GM12873 (cell line): ENCODE measurements around the gene TXNDC11.

Experiments
- TF ChIP-seq, protein P1 (sequence below): IDR thresholded peaks from 2 replicates; pipeline ENCODE4 v1.5.1; 2012; ENCODE audit warnings: low read depth, mild to moderate bottlenecking, moderate library complexity, low read length, control low read depth; ENCODE audit not compliant: insufficient read depth; ENCODE audit errors: missing control alignments

The TXNDC11 gene

DNA sequence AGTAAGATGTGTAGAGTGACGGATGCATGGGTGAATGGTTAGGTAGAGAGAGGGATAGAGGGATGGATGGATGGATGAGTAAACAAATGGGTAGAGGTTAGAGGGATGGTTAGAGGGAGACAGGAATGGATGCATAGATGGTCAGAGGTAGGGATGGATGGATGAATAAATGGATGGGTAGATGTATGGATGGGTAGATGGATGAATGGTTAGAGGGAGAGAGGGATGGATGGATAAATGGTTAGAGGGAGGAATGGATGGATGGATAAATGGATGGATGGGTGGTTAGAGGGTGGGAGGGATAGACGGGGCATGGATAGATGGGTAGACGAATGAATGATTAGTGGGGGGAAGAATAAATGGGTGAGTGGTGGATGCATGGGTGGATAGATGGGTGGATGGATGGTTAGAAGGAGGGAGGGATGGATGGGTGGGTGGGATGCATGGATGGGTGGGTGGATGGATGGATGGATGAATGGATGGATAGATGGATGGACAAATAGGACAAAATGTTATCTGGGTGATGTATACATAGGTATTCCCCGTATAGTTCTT is 103.6 kb downstream of the TXNDC11 start:
- TF ChIP-seq, protein P1, sequence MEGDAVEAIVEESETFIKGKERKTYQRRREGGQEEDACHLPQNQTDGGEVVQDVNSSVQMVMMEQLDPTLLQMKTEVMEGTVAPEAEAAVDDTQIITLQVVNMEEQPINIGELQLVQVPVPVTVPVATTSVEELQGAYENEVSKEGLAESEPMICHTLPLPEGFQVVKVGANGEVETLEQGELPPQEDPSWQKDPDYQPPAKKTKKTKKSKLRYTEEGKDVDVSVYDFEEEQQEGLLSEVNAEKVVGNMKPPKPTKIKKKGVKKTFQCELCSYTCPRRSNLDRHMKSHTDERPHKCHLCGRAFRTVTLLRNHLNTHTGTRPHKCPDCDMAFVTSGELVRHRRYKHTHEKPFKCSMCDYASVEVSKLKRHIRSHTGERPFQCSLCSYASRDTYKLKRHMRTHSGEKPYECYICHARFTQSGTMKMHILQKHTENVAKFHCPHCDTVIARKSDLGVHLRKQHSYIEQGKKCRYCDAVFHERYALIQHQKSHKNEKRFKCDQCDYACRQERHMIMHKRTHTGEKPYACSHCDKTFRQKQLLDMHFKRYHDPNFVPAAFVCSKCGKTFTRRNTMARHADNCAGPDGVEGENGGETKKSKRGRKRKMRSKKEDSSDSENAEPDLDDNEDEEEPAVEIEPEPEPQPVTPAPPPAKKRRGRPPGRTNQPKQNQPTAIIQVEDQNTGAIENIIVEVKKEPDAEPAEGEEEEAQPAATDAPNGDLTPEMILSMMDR, result no peak

DNA sequence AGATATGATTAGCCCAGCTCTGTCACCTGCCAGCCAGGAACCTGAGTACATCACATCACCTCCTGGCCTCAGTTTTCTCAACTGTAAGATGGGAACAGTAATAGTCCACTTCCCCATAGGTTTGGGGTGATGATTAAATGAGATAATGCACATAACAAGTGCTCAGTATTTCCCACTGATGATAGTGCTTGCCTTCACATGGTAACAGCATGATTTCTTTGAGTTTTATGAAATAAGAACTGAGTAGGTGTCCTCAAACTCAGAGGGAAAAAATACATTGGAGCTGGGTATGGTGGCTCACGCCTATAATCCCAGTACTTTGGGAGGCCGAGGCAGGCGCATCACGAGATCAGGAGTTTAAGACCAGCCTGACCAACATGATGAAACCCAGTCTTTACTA is 104.5 kb downstream of the TXNDC11 start:
- TF ChIP-seq, protein P1, result no peak

DNA sequence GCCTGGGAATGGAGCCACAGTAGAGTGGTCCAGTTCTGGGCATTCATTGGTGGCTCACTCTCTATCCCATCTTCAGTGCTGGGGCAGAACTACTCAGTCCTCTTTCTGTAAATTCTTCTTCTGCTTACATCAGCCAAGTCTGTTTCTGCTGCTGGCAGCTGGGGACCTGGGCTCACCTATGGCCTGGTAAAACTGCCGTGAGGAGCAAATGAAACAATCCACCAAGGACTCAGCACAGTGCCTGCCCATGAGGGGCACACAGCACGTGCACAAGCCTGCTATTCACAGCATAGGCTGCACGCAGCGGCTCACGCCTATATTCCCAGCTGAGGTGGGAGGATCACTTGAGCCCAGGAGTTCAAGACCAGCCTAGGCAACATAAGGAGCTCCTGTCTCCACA is 105.3 kb downstream of the TXNDC11 start:
- TF ChIP-seq, protein P1, result no peak

DNA sequence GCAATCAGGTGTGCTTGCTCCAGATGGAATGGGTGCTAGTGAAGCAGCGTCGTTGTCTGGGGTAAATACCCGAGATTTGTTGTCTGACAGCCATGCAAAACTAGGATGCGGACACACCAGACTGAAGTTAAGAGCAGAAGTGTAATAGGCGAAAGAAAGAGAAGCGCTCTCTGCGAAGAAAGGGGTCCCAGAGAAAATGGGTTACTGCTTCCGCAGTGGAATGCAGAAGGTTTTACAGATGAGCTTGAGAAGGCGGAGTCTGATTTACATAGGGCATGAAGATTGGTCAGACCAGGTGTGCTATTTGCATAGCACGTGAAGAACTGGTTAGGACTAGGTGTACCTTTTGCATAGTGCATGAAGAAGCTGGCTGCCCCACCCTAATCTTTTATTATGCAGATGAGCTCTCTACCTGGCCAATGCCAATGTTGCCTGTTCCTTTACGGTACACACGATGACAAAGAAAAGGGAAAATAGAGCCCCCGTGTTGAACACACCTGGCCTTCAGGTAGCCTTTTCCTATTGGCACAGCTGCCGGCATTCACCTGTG is 106.4 kb downstream of the TXNDC11 start:
- TF ChIP-seq, protein P1, result no peak

DNA sequence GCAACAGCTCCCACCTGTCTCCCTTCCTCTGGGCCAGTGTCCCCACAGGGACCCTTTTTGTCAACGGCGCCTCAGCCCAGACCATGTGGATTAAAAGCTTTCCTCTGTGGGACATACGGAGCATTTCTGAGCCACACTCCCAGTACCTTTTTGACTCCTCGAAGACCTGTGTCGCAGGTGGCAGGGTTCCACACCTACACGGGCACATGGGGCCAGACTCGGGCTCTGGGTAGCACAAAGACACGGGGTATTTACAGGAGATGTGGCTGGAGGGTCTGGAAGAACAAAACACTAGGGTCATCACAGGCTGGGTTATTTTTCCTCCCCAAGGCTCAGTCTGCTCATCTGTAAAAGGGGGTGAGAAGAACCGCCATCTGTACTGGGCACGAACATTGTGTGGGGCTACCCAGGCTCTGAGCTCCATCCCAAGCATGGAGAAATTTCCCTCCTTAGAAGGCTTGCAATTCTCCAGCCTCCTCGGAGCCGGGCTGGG is 106.9 kb downstream of the TXNDC11 start:
- TF ChIP-seq, protein P1, result no peak

DNA sequence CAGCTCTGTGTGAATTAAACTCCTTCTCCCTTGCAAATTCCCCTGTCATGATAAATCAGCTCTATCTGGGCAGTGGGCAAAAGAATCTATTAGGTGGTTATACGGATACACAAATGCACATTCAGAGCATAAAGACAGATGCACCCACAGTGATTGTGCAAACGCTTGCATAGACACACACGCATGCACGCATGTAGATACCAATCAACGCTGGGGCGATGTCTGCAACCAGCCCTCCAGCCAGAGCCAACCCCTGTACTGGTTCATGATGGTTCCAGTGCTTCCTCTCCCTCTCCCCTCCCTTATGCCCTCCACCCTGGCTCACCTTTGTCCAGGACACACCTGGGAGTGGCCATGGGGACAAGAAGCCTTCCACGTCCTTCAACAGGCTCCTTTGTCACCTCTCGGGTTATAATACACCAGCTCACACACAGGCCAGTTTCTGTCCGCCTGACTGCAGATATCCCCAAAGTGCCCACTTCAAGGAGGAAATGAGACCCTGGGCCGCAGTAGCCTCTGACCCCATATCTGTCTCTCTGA is 107.5 kb downstream of the TXNDC11 start:
- TF ChIP-seq, protein P1, result no peak

DNA sequence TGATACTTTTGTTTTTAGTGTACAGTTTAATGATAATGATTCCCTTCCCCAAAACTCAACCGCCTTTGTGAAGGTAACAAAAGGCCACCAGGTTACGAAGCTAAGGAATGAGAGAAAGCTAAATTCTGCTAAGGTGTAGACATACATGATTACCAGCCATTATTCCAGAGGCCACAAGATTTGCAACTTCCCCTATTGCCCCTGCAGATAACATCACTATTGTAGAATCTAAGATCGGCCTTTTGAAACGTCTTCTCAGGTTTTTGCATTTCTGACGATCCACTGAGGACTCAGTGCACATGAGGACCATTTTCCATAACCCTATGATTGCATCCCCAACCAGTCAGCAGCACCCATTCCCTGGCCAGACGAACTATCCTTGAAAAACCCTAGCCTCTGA is 108.3 kb downstream of the TXNDC11 start:
- TF ChIP-seq, protein P1, result no peak
